Nephron (organoid): Measurements from ENCODE around the gene DCAKD.

Experiments used
- H3K27ac Mint-ChIP-seq, 3 experiments: 2 replicates each; pipeline ENCODE4 v1.8.0; 2020; ENCODE audit warnings: mixed read lengths in 3 of 3, mild to moderate bottlenecking in 2 of 3, moderate library complexity in 1 of 3
- H3K27me3 Mint-ChIP-seq: 2 replicates; pipeline ENCODE4 v1.8.0; 2021; ENCODE audit warnings: low read depth, mild to moderate bottlenecking, moderate library complexity, mixed read lengths
- H3K36me3 Mint-ChIP-seq: 2 replicates; pipeline ENCODE4 v1.8.0; 2020; ENCODE audit warnings: low read depth, mixed read lengths
- H3K4me1 Mint-ChIP-seq: 2 replicates; pipeline ENCODE4 v1.8.0; 2020; ENCODE audit warnings: mixed read lengths
- H3K4me3 Mint-ChIP-seq, 3 experiments: 2 replicates each; pipeline ENCODE4 v1.8.0; 2020; ENCODE audit warnings: mild to moderate bottlenecking in 3 of 3, mixed read lengths in 3 of 3, moderate library complexity in 2 of 3
- H3K9me3 Mint-ChIP-seq: 2 replicates; pipeline ENCODE4 v1.8.0; 2020; ENCODE audit warnings: mixed read lengths
- CTCF ChIP-seq, 3 experiments: fragments of 200-600 bp; sonication (generic); IDR thresholded peaks; one replicate each; pipeline ENCODE4 v1.5.0; 2021; ENCODE audit warnings: antibody characterized with exemption in 3 of 3; ENCODE audit not compliant: unreplicated experiment in 3 of 3

Gene DCAKD

GRCh38 chr17:45073414-45074070 is 22.1 kb upstream of the DCAKD start:
- TF ChIP-seq CTCF (IDR thresholded peaks at IDR 0.05; ENCODE audit: unreplicated experiment in 3 of 3): no peak

GRCh38 chr17:45070809-45071208 is 19.4 kb upstream of the DCAKD start:
- Mint-ChIP-seq H3K36me3 (peaks cover 34% of the 10 kb centered on the region), H3K4me3 (no peak overlapping the region), H3K9me3 (no peaks in the 10 kb centered on the region), H3K27me3 (no peaks in the 10 kb centered on the region), H3K4me1 (peaks cover 5% of the 10 kb centered on the region), H3K27ac (no peak overlapping the region)
- TF ChIP-seq CTCF (IDR thresholded peaks at IDR 0.05; ENCODE audit: unreplicated experiment in 3 of 3): no peak

More at GRCh38 chr17:45073414-45074070, 22.1 kb upstream of the DCAKD start:
- peaks cover 5% of the 10 kb centered on the region for H3K4me1 Mint-ChIP-seq
- no peaks in the 10 kb centered on the region for H3K27me3 Mint-ChIP-seq
- H3K9me3 Mint-ChIP-seq: no peaks in the 10 kb centered on the region
- H3K4me3 Mint-ChIP-seq: no peak overlapping the region
- peak overlapping the region; percentile 21 to 63 (median 47) for H3K27ac Mint-ChIP-seq
- H3K36me3 Mint-ChIP-seq: peaks cover 48% of the 10 kb centered on the region

GRCh38 chr17:45070001-45070400 is 18.6 kb upstream of the DCAKD start:
- no peak for TF ChIP-seq CTCF (IDR thresholded peaks at IDR 0.05; ENCODE audit: unreplicated experiment in 3 of 3)
- Mint-ChIP-seq H3K27ac (no peak overlapping the region), H3K9me3 (no peaks in the 10 kb centered on the region)

GRCh38 chr17:45067637-45068036 is 16.2 kb upstream of the DCAKD start:
- Mint-ChIP-seq H3K27me3 (no peaks in the 10 kb centered on the region), H3K4me1 (peaks cover 5% of the 10 kb centered on the region), H3K4me3 (no peak overlapping the region), H3K9me3 (no peaks in the 10 kb centered on the region), H3K36me3 (peaks cover 20% of the 10 kb centered on the region), H3K27ac (peak overlapping the region in 1 of 3 experiments; percentile 2)
- TF ChIP-seq CTCF (IDR thresholded peaks at IDR 0.05; ENCODE audit: unreplicated experiment in 3 of 3): no peak

More at GRCh38 chr17:45070001-45070400, 18.6 kb upstream of the DCAKD start:
- H3K36me3 Mint-ChIP-seq: peaks cover 34% of the 10 kb centered on the region
- no peaks in the 10 kb centered on the region for H3K27me3 Mint-ChIP-seq
- peaks cover 5% of the 10 kb centered on the region for H3K4me1 Mint-ChIP-seq
- no peak overlapping the region for H3K4me3 Mint-ChIP-seq

- Mint-ChIP-seq H3K27ac (no peak overlapping the region), H3K4me3 (peak overlapping the region; percentile 29 to 58 (median 43)), H3K4me1 (peaks cover 11% of the 10 kb centered on the region), H3K9me3 (no peaks in the 10 kb centered on the region), H3K36me3 (peaks cover 4% of the 10 kb centered on the region), H3K27me3 (no peaks in the 10 kb centered on the region)
- TF ChIP-seq CTCF (IDR thresholded peaks at IDR 0.05; ENCODE audit: unreplicated experiment in 3 of 3): no peak
These were observed 11.8 kb upstream of the DCAKD start for GRCh38 chr17:45063198-45063597.

- peak overlapping the region; percentile 94 to 95 (median 94) for H3K4me3 Mint-ChIP-seq
- peak overlapping the region; percentile 88 to 95 (median 94) for H3K27ac Mint-ChIP-seq
- H3K4me1 Mint-ChIP-seq: peaks cover 11% of the 10 kb centered on the region
- no peak for TF ChIP-seq CTCF (IDR thresholded peaks at IDR 0.05; ENCODE audit: unreplicated experiment in 3 of 3)
- no peaks in the 10 kb centered on the region for H3K27me3 Mint-ChIP-seq
- H3K36me3 Mint-ChIP-seq: peaks cover 4% of the 10 kb centered on the region
- no peaks in the 10 kb centered on the region for H3K9me3 Mint-ChIP-seq
These were observed 10.3 kb upstream of the DCAKD start for GRCh38 chr17:45061606-45062205.
